SK-N-SH treated with all-trans-retinoic acid at 6 μM for 48 hours (cell line): ENCODE results near the gene USH1G.

Source experiments
- ATAC-seq: fragments of 200-7000 bp; cut with Tn5 transposase; 3 replicates; pipeline ENCODE4 v1.9.1; 2020; ENCODE audit warnings: mild to moderate bottlenecking, moderate library complexity
- ARNTL ChIP-seq: fragments of 450-650 bp; formaldehyde crosslinking; IDR thresholded peaks from 2 replicates; pipeline ENCODE4 v1.5.0; 2020; ENCODE audit warnings: low read depth, mild to moderate bottlenecking, moderate library complexity, borderline replicate concordance
- BACH2 ChIP-seq: fragments of 250-450 bp; sonication (Bioruptor Pico); IDR thresholded peaks from 2 replicates; pipeline ENCODE4 v1.9.0; 2021; ENCODE audit warnings: mild to moderate bottlenecking, borderline replicate concordance
- CSDC2 ChIP-seq: fragments of 250-450 bp; sonication (Bioruptor Pico); IDR thresholded peaks from 2 replicates; pipeline ENCODE4 v1.5.0; 2020; ENCODE audit warnings: mild to moderate bottlenecking, moderate library complexity
- ESRRG ChIP-seq: fragments of 250-450 bp; sonication (Bioruptor Pico); IDR thresholded peaks from 2 replicates; pipeline ENCODE4 v1.6.1; 2021; ENCODE audit warnings: mild to moderate bottlenecking
- GLIS3 ChIP-seq: fragments of 250-450 bp; sonication (Bioruptor Pico); IDR thresholded peaks from 2 replicates; pipeline ENCODE4 v1.5.0; 2020; ENCODE audit warnings: mild to moderate bottlenecking, moderate library complexity
- ISL1 ChIP-seq: fragments of 250-450 bp; sonication (Bioruptor Pico); IDR thresholded peaks from 2 replicates; pipeline ENCODE4 v2.1.2; 2022; ENCODE audit warnings: mild to moderate bottlenecking, moderate library complexity
- OSR1 ChIP-seq: fragments of 250-450 bp; sonication (Bioruptor Pico); IDR thresholded peaks from 2 replicates; pipeline ENCODE4 v1.8.0; 2022; ENCODE audit warnings: moderate library complexity, mild to moderate bottlenecking, inconsistent platforms
- PPARA ChIP-seq: fragments of 250-450 bp; sonication (Bioruptor Pico); IDR thresholded peaks from 2 replicates; pipeline ENCODE4 v1.5.0; 2020; ENCODE audit warnings: mild to moderate bottlenecking, borderline replicate concordance
- SNAI2 ChIP-seq: fragments of 250-450 bp; sonication (Bioruptor Pico); IDR thresholded peaks from 2 replicates; pipeline ENCODE4 v1.5.0; 2020; ENCODE audit warnings: mild to moderate bottlenecking, moderate library complexity
- TOX ChIP-seq: fragments of 250-450 bp; sonication (Bioruptor Pico); IDR thresholded peaks from 2 replicates; pipeline ENCODE4 v1.8.0; 2021; ENCODE audit warnings: mild to moderate bottlenecking, moderate library complexity, borderline replicate concordance
- ZC3H10 ChIP-seq: fragments of 250-450 bp; sonication (Bioruptor Pico); IDR thresholded peaks from 2 replicates; pipeline ENCODE4 v1.5.1; 2021; ENCODE audit warnings: mild to moderate bottlenecking, moderate library complexity
- ZFP3 ChIP-seq: fragments of 250-450 bp; sonication (Bioruptor Pico); IDR thresholded peaks from 2 replicates; pipeline ENCODE4 v1.5.0; 2020; ENCODE audit warnings: mild to moderate bottlenecking, moderate library complexity
- ZFP30 ChIP-seq: fragments of 450-650 bp; formaldehyde crosslinking; IDR thresholded peaks from 2 replicates; pipeline ENCODE4 v1.5.0; 2022; ENCODE audit warnings: mild to moderate bottlenecking, moderate library complexity
- ZNF565 ChIP-seq: fragments of 450-650 bp; formaldehyde crosslinking; conservative IDR thresholded peaks from 2 replicates; pipeline ENCODE4 v1.5.0; 2020; ENCODE audit warnings: low read depth, mild to moderate bottlenecking, moderate library complexity
- ZNF70 ChIP-seq: fragments of 450-650 bp; formaldehyde crosslinking; IDR thresholded peaks from 2 replicates; pipeline ENCODE4 v1.5.0; 2020; ENCODE audit warnings: mild to moderate bottlenecking, moderate library complexity
- ZNF8 ChIP-seq: fragments of 450-650 bp; formaldehyde crosslinking; IDR thresholded peaks from 2 replicates; pipeline ENCODE4 v1.5.0; 2020; ENCODE audit warnings: mild to moderate bottlenecking, moderate library complexity
- TF ChIP-seq, protein P1 (sequence below): fragments of 250-450 bp; sonication (Bioruptor Pico); IDR thresholded peaks from 2 replicates; pipeline ENCODE4 v1.5.1; 2021; ENCODE audit warnings: mild to moderate bottlenecking, moderate library complexity
- TF ChIP-seq, protein P2 (sequence below): fragments of 250-450 bp; sonication (Bioruptor Pico); IDR thresholded peaks from 2 replicates; pipeline ENCODE4 v1.5.1; 2020; ENCODE audit warnings: low read depth, mild to moderate bottlenecking, moderate library complexity
- TF ChIP-seq, protein P3 (sequence below): fragments of 250-450 bp; sonication (Bioruptor Pico); IDR thresholded peaks from 2 replicates; pipeline ENCODE4 v1.5.0; 2020; ENCODE audit warnings: mild to moderate bottlenecking, moderate library complexity
- TF ChIP-seq, protein P4 (sequence below): fragments of 250-450 bp; sonication (Bioruptor Pico); IDR thresholded peaks from 2 replicates; pipeline ENCODE4 v1.8.0; 2021; ENCODE audit warnings: low read depth, mild to moderate bottlenecking, moderate library complexity, borderline replicate concordance
- TF ChIP-seq, protein P5 (sequence below): fragments of 250-450 bp; sonication (Bioruptor Pico); IDR thresholded peaks from 2 replicates; pipeline ENCODE4 v1.8.0; 2020; ENCODE audit warnings: mild to moderate bottlenecking, moderate library complexity, borderline replicate concordance

USH1G gene

DNA sequence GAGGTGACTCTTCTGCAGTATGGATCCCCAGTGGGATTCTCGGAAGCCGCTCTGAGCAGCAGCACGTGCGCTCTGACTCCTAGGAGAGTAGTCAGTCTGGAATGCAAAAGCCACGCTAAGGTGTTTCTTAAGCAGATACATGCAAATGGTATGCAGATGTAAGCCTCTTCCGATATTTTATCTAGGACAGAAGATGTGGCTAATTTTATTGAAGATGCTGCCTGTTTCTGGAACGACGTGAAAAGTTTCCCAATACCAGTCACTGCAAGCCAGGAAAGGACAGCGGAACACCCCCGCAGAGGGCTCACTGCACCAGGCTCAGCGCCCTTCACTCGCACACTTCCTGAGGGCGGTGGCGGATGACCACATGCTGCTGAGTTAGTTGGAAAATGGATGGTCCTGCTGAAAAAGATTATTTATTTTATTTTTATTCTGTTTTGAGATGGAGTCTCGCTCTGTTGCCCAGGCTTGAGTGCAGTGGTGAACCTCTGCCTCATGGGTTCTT, 39.8 kb downstream of the USH1G start:
- ATAC-seq: no peak
- no peak for TF ChIP-seq PPARA (CRISPR knock-in tag)
- TF ChIP-seq ZFP3 (CRISPR knock-in tag): no peak
- no peak for TF ChIP-seq ARNTL
- TF ChIP-seq BACH2 (CRISPR knock-in tag): no peak

DNA sequence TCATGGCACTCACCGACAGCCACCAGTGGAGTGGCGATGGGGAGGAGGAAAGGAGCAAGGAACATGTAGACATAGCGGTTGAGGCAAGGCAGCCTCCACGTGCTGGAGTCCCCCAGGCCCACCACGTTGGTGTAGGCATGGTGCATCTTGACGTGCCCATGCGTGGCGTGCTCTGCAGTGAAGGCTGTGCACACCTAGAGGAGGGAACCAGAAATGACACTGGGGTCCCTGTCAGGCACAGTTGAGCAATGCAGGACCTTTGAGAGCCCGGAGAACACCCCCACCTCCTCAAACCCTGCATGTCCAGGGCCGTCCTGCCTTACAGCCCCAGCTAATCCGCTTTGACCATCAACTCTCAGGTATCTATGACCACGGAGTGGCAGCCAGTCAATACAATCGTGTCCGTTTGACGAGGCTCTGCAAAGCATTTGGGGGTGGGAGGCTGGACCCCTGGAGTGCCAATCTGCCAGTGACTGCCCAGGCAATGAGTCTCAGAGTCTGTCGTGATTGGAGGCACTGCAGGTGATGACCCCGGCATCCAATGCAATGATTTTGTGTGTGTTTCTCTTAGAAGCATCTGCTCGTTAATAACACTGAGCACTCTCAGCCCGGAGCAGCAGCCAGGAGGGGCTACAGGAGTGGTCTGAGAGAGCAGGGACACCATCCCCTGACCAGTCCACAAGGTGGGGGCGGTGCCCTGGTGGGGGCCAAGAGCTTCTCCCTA, 40.4 kb downstream of the USH1G start:
- no peak for ATAC-seq
- TF ChIP-seq, protein P1, sequence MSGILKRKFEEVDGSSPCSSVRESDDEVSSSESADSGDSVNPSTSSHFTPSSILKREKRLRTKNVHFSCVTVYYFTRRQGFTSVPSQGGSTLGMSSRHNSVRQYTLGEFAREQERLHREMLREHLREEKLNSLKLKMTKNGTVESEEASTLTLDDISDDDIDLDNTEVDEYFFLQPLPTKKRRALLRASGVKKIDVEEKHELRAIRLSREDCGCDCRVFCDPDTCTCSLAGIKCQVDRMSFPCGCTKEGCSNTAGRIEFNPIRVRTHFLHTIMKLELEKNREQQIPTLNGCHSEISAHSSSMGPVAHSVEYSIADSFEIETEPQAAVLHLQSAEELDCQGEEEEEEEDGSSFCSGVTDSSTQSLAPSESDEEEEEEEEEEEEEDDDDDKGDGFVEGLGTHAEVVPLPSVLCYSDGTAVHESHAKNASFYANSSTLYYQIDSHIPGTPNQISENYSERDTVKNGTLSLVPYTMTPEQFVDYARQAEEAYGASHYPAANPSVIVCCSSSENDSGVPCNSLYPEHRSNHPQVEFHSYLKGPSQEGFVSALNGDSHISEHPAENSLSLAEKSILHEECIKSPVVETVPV (CRISPR knock-in tag): no peak
- TF ChIP-seq BACH2 (CRISPR knock-in tag): no peak
- no peak for TF ChIP-seq ZNF8 (CRISPR knock-in tag)
- TF ChIP-seq ISL1: no peak
- TF ChIP-seq CSDC2 (CRISPR knock-in tag): no peak

DNA sequence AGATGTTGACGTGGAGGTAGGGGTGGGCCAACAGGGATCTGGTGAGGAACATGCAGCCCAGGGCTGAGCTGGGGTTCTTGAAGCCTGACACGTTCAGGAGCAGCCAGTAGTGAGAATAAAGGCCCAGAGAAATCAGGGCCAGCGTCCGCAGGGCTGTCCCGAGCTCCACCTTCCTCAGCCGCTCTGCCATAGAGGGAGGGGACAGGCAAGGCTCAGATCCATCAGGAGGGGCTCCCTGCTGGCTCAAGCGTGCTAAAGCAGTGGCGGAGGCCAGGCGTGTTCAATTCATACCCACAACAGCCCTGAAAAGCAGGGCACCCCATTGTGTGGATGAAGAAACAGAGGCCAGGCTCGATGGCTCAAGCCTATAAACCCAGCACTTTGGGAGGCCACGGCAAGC, 42.0 kb downstream of the USH1G start:
- no peak for ATAC-seq
- TF ChIP-seq, protein P2, sequence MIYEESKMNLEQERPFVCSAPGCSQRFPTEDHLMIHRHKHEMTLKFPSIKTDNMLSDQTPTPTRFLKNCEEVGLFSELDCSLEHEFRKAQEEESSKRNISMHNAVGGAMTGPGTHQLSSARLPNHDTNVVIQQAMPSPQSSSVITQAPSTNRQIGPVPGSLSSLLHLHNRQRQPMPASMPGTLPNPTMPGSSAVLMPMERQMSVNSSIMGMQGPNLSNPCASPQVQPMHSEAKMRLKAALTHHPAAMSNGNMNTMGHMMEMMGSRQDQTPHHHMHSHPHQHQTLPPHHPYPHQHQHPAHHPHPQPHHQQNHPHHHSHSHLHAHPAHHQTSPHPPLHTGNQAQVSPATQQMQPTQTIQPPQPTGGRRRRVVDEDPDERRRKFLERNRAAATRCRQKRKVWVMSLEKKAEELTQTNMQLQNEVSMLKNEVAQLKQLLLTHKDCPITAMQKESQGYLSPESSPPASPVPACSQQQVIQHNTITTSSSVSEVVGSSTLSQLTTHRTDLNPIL (CRISPR knock-in tag): no peak
- TF ChIP-seq ZNF565 (CRISPR knock-in tag): no peak
- TF ChIP-seq, protein P1 (CRISPR knock-in tag): no peak
- TF ChIP-seq SNAI2 (CRISPR knock-in tag): no peak
- TF ChIP-seq, protein P3, sequence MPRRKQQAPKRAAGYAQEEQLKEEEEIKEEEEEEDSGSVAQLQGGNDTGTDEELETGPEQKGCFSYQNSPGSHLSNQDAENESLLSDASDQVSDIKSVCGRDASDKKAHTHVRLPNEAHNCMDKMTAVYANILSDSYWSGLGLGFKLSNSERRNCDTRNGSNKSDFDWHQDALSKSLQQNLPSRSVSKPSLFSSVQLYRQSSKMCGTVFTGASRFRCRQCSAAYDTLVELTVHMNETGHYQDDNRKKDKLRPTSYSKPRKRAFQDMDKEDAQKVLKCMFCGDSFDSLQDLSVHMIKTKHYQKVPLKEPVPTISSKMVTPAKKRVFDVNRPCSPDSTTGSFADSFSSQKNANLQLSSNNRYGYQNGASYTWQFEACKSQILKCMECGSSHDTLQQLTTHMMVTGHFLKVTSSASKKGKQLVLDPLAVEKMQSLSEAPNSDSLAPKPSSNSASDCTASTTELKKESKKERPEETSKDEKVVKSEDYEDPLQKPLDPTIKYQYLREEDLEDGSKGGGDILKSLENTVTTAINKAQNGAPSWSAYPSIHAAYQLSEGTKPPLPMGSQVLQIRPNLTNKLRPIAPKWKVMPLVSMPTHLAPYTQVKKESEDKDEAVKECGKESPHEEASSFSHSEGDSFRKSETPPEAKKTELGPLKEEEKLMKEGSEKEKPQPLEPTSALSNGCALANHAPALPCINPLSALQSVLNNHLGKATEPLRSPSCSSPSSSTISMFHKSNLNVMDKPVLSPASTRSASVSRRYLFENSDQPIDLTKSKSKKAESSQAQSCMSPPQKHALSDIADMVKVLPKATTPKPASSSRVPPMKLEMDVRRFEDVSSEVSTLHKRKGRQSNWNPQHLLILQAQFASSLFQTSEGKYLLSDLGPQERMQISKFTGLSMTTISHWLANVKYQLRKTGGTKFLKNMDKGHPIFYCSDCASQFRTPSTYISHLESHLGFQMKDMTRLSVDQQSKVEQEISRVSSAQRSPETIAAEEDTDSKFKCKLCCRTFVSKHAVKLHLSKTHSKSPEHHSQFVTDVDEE (CRISPR knock-in tag): no peak
- no peak for TF ChIP-seq TOX (CRISPR knock-in tag)
- TF ChIP-seq ARNTL: no peak
- TF ChIP-seq ISL1: no peak
- TF ChIP-seq ZFP3 (CRISPR knock-in tag): no peak
- no peak for TF ChIP-seq GLIS3 (CRISPR knock-in tag)
- no peak for TF ChIP-seq ZC3H10
- no peak for TF ChIP-seq BACH2 (CRISPR knock-in tag)
- no peak for TF ChIP-seq ZFP30
- TF ChIP-seq CSDC2 (CRISPR knock-in tag): no peak
- no peak for TF ChIP-seq ZNF70 (CRISPR knock-in tag)

DNA sequence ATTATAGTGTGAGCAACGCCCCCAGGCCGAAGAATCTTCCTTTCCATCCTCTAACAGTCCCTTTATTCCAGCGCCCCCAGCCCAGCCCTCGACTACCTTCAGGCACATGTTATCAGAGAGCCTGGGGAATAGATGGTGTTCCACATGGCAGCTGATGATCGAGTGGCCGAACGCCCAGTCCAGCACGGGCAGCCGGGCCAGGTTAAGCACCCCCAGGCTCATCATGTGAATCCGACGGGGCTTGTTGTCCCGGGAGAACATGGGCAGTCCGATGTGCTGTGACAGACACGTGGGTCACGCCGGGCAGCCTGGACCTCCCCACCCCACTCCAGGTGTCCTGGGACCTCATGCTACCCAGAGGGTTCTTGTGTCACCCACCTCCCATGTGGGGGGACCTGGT, 43.7 kb downstream of the USH1G start:
- ATAC-seq: no peak
- TF ChIP-seq PPARA (CRISPR knock-in tag) (no peak), BACH2 (CRISPR knock-in tag) (no peak), TOX (CRISPR knock-in tag) (no peak), ZC3H10 (no peak), ISL1 (no peak), GLIS3 (CRISPR knock-in tag) (no peak), ESRRG (CRISPR knock-in tag) (no peak), OSR1 (CRISPR knock-in tag) (no peak), ZNF565 (CRISPR knock-in tag) (no peak), ZNF70 (CRISPR knock-in tag) (no peak)
- TF ChIP-seq, protein P1 (CRISPR knock-in tag): no peak
- TF ChIP-seq, protein P4, sequence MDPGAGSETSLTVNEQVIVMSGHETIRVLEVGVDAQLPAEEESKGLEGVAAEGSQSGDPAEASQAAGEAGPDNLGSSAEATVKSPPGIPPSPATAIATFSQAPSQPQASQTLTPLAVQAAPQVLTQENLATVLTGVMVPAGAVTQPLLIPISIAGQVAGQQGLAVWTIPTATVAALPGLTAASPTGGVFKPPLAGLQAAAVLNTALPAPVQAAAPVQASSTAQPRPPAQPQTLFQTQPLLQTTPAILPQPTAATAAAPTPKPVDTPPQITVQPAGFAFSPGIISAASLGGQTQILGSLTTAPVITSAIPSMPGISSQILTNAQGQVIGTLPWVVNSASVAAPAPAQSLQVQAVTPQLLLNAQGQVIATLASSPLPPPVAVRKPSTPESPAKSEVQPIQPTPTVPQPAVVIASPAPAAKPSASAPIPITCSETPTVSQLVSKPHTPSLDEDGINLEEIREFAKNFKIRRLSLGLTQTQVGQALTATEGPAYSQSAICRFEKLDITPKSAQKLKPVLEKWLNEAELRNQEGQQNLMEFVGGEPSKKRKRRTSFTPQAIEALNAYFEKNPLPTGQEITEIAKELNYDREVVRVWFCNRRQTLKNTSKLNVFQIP: no peak
- TF ChIP-seq, protein P5, sequence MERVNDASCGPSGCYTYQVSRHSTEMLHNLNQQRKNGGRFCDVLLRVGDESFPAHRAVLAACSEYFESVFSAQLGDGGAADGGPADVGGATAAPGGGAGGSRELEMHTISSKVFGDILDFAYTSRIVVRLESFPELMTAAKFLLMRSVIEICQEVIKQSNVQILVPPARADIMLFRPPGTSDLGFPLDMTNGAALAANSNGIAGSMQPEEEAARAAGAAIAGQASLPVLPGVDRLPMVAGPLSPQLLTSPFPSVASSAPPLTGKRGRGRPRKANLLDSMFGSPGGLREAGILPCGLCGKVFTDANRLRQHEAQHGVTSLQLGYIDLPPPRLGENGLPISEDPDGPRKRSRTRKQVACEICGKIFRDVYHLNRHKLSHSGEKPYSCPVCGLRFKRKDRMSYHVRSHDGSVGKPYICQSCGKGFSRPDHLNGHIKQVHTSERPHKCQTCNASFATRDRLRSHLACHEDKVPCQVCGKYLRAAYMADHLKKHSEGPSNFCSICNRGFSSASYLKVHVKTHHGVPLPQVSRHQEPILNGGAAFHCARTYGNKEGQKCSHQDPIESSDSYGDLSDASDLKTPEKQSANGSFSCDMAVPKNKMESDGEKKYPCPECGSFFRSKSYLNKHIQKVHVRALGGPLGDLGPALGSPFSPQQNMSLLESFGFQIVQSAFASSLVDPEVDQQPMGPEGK: no peak
